IPS-NIHi7 (cell line): ENCODE data around the gene MYB.
"Not testable (repeated sequence)": the region's sequence is repeated elsewhere in the genome, so short reads cannot be mapped to it uniquely, and the experiment has no call there.

Experiments used
- DNase-seq: peaks from one replicate; pipeline ENCODE4 v3.0.0; 2012; ENCODE audit warnings: mixed read lengths; ENCODE audit errors: extremely low spot score

MYB gene

DNA sequence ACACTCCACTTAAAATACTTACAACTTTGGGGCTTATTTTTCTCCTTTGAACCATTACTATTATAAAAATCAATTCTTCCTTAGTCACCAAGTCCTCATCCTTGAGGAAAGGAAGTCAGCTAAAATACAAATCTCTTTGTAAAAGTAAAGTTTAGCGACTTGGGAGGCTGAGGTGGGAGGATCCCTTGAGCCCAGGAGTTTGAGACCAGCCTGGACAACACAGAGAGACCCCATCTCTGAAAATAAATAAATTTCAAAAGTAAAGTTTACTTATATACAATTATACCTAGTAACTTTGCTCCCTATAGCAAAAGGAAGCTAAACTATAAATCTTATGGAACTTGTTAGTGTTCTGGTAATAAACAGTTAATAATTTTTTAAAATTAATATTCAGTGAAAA is 40.4 kb downstream of the MYB start:
- no peak for DNase-seq

DNA sequence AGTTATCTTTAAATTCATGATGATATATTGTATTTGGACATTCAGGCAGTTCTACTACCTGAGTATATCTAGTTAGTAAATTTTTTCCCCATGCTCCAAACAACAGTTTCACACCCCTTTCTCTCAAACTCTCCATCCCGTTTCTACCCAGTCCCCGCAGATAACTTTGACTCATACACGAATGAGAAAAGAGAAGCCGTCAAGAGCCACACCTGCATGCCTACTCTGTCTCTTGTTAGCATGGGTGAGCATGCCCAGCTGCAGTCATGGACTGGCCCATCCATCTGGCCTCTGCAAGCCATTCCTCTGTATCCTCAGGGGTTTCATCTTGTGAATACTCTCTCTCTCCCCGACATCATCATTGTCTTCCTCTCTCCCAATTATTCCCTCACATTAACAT is 41.5 kb downstream of the MYB start:
- DNase-seq = no peak

DNA sequence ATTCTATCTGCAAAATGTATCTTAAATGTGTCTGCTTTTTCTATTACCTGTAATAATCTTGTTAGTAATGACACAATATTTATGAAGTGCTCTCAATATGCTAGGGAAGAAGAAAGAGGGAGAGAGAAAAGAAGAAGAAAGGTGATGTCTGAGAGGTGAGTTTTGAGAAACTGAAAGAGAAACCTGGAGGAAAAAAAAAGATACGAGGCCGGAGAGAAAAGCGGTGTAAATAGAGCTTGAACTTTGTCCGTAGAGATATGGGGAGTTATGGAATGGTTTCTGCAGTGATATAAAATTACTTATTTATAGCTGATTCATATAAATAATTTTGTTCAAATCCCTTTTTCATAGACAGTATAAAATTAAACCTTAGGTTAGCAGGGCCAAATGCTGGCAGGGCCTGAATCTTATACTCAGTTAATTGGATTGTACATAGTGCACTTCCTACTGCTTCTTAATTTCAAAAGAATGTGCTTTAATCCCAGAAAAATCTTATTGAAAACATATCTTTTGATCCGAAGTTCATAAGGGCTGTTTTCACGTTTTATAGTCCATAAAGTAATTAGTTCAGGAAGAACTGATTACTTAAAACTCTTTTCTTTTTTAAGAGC is 43.0 kb downstream of the MYB start:
- no peak for DNase-seq

DNA sequence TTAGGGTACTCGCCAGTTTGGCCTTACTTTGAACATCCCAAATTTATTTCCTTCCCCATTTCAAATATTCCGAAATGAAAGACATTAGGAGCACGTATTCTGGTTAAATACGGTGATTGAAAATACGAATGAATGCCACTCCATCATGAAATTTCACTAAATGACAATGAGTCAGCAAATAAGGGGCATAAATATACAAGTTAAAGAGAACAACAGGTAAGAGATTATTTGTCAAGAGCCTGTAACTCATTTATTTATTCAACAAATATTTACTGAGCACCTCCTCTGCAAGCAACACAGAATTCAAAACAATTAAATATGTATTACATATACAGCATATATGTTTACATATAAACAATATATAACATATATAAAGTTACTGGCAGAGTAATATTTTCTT is 44.8 kb downstream of the MYB start:
- DNase-seq = no peak

DNA sequence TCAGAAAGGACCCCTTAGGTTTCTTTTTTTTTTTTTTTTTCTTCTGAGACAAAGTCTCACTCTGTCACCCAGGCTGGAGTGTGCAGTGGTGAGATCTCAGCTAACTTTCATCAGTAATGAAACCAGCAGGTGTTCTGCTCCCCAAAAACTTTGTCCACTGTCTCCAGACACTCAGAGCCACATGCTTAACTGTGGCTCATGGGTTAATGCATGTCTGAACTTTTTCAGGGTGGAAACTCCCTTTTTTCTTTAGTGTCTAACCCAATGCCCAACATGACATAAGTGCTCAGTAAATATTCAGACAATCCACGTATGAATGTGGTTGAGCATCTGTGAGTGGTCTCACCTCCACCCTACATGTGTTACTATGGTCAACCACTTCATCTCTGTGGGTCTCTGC is 45.4 kb downstream of the MYB start:
- DNase-seq = no peak

DNA sequence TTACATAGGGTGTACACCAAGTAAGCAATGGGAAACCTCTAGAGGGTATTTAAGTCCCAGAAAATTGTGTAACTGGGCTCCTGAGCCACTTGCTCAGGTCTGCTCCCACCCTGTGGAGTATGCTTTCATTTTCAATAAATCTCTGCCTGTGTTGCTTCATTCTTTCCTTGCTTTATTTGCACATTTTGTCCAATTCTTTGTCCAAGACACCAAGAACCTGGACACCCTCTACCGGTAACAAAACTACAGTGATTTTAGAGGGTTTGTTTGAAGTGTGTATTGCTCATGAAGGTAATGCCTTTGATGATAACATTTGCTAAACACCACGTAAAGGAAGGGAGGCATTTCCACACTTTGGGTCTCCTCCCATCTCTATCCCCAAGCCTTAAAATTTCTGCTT is 46.2 kb downstream of the MYB start:
- DNase-seq = no peak

DNA sequence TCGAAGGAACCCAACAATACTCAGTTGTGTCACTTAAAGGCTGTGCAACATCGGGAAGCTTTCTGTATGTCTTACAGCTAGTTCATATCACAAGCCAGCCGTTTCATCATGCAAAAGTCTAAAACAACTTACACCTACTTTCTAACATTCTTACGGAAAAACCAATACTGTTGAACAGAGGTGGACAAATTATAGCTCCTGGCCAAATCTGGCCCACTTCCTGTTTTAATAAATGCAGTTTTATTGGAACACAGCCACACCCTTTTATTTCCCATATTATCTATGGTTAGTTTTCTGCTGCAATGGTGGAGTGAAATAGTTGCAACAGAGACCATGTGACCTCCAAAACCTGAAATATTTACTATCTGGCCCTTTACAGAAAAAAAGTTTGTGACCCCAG is 46.6 kb downstream of the MYB start:
- DNase-seq = no peak

DNA sequence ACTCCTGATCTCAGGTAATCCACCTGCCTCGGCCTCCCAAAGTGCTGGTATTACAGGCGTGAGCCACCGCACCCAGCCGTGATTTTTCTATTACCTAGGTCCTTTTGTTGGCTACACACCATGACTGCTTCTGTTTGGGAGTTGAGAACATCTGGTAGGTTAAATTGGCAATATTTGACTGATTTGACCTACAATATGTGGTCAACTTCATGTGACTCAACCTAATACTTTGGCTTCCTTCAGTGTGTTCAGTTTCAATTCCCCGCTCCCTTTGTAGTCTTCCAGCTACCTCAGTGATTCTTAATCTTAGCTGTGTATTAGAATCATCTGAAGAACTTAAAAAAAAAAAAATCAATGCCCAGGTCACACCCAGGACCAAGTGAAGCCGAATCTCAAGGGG is 47.4 kb downstream of the MYB start:
- no peak for DNase-seq

DNA sequence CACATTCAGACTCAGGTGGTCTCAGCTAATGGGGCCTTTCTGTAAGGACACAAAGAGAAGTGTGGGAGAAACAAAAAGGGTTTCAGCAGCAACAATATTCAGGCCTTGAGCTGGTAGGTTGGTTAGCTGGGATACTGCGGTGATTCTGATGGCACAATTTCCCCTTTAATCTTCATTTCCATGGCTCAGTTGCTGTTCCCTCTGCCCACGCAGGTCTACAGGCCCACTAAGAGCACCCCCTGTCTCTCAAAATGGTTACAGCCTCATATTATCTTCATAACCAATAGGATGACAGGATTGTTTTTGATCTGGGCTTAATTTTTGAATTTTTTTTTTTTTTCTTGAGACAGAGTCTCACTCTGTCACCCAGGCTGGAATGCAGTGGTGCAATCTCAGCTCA is 48.9 kb downstream of the MYB start:
- no peak for DNase-seq

DNA sequence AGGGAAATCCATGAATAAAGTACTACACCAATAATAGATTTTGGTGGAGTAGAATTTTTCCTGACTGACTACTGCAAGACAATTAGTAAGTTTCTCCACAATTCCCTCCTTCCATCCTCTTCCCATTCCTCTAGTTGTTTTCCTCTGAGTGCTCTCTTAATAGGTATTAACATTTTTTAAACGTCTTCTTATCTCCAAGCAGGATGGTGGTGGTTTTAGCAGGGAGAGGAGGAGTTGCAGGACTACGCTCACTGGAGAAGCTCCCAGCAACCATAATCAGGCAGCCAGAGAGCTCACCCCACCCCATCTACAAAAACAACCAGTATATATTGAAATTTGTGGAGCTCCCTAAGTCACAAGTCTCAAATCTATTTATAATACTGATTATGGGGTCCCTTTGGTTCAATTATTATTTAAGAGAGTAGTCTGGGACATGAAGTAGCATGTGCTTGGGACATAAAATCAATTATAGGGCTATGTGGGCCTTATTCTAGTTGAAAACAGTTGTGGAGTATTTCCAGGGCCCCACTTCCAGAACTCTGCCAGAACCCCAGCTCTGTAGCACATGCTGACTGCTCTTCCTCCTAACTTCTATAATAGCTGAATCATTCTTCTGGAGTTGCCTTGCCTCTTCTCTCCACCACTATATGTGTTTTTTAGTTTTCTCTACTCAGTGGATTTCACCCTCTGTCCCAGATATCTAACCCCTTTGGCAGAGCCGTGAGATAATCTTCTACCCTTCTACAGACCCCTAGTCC is 49.8 kb downstream of the MYB start:
- no peak for DNase-seq

DNA sequence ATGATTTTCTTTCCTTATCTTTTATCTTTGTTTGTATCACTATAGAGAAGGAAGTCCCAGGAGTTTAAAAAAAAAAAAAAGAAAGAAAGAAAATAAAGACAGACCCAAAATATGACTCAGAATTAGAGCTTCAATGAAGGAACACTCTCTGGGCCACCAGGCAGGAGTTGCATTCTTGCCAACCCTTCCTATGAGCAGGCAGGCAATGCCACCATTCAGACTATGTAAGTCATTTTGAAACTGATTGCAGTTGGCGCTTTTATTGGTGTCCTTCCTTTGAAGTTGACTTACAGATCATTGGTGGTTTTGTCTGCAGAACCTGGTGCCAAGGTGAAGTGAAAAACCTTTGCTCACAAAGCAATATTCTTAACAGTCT is 50.3 kb downstream of the MYB start:
- no peak for DNase-seq

DNA sequence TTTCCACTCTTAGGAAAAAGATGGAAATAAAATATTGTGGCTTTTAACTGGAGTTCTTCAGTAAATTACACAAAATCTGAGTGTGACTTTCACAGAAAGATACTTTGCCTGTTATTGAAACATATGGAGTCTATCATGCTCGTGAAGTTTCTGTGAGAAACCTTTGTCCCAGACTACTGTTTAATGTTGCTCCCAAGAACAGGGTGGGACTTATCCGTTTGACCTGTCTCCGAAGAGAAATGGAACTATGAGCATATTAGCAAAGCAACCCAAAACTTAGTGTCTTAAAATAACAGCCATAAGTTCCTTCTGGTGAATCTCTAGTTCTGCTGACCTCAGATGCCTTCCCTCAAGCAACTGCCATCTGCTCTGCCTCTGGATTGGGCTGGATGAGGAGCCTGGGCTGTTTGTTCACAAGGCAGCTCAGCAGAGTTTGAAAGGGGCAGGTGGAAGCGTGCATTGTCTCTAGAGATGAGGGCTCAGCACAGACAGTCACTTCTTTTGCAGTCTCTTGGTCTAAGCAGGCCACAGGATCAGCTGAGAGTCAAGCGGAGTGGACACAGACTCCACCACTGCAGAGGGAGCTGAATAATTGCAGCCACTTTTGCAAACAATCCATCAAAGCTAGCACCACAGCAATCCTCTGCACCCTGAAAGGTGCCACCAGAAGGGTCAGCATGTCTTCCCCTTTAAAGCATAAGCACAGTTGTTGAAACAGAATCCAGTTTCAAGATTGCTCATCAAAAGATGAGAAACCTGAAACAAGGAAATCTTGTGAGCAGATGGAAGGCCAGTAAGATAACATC is 52.8 kb downstream of the MYB start:
- DNase-seq = no peak

DNA sequence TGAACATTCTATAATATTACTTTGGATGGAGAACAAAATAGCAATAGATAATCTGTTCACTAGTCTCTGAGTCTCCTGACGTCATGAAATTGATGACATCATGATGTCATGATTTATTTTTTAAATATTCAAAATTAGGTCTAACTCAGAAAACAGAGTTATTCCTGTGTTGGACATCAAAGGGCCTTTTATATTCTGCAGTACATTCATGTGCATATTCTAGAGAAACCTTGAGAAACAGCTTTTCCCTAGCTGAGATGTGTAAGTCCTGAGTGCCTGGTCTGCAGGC is 53.3 kb downstream of the MYB start:
- DNase-seq = no peak

DNA sequence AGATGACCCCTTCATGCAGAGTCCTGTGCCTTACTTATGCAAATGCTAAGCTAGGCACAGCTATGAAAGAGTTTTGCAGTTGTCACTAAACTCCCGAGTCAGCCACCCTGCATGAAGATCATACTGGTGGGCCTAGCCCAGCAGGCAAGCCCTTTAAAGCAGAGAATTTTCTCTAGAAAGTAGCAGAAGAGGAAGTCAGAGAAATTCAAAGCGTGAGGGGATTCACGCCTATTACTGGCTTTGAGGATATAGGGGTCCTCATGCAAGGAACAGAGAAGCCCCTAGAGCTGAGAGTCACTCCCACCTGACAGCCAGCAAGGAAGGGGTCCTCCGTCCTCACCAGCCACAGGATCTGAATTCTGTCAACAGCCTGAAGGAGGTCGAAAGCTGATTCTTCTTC is 54.6 kb downstream of the MYB start:
- DNase-seq = no peak

DNA sequence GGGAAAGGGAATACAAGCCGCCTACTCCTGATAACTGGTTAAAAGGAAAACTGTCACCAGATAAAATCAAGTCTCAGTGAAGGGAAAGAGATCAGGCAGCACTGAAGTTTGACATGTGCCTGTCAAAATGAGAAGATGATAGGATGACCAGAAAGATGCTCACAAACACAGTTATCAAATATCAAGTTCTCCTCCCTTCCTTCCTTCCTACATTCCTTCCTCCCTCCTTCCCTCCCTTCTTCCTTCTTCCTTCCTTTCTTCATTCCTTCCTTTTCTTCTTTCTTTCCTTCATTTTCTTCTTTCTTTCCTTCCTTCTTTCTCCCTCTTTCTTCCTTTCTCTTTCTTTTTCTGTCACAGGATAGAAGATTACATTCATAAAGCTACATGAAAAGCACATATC is 55.2 kb downstream of the MYB start:
- no peak for DNase-seq

DNA sequence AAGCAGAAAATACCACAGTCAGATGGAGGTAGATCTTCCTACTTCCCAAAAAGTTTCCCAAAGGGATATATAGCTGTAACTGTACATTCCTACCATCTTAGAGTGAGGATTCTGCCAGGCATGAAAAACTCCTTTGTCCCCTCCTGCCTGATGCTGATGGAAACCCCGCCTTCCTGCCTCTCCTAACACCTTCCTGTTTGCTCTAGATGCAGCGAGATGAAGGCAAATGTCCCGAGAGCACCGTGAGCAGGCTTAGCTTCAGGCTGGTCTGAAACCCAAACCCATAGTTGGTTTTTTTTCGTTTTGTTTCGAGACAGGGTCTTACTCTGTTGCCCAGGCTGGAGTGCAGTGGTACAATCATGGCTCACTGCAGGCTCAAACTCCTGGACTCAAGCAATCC is 55.6 kb downstream of the MYB start:
- no peak for DNase-seq

DNA sequence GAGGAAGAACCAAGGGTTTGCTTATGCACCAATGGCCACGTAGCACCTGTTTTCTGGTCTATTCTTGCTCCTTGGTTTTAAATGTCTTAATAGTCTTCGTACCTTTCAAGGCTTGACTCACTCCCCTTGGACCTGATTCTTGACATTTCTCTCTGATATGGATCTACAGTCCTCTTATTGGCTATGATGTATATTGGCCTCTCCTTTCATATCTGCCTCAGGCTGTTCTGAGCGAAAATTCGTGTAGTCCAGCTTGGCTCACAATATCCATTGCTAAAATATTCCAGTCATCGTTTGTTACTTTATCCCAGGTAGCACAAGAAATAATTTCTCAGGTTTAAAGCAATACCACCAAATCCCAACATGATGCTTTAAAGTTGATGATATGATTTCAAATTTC is 59.6 kb downstream of the MYB start:
- DNase-seq = no peak

DNA sequence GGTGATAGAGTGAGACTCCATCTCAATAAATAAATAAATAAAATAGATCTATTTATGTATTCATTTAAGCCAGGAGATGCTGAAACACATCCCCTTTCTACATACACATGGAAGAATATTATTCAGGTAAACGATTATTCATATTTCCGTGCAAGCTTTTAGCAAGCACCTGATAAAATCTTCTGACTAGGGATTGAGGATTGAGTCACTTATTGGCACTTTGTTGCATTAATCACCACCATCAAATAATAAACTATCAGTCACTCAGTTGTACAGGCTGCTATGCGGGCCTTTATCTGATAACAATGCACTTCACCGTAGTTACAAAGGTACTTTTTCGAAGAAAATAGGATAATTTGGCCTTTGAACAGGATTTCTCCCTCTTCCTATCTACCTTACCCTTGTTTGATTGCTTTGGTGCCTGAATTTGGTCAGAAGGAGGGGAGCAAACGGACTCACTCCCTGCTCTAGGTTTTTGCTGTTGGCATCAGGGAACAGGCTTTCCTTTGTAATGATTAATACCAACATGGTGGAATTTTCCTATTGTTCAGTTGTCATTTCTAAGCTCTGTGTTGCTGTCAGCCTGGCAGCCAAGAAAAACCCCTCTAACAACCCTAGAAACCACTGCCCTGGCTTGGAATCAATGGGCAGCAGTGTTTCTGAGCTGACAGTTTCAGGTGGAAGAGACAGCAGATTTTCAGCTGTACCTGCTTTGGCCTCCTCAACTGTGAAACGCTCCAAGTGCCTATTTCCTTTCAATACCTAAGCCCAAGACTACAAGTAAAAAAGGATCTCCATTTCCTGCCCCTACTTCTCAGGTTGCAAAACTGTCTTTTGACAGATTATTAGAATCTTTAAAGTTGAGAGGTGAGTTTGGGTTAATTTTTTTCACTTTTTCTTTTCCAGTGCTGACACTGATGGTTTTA is 63.0 kb downstream of the MYB start:
- no peak for DNase-seq

DNA sequence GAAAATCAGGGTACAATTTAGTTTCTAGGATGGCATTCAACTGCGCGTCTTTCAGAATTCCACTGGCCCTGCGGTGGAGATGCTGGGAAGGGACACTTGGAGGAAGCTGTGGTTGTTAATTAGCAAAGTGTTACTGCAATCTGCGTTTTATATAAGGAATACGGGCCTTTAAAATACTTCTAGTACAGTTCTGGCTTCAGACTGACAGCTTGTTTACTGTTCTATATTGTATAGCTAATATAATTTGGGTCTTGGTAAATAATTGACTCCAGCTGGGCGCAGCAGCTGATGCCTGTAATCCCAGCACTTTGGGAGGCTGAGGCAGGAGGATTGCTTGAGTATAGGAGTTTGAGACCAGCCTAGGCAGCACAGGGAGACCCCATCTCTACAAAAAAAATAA is 63.7 kb downstream of the MYB start:
- DNase-seq = no peak

DNA sequence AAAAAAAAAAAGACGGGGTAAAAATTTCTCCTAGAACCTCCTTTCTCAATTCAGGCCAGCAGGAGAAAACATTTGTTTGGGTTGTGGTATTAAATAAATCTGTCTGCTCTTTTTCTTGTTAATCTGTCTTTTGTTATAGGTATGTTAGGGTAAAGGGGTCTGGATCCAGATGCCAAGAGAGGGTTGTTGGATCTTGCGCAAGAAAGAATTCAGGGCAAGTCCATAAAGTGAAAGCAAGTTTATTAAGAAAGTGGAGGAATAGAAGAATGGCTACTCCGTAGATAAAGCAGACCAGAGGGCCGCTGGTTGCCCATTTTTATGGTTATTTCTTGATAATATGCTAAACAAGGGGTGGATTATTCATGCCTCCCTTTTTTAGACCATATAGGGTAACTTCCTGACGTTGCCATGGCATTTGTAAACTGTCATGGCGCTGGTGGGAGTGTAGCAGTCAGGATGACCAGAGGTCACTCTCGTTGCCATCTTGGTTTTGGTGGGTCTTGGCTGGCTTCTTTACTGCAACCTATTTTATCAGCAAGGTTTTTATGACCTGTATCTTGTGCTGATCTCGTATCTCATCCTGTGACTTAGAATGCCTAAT is 65.4 kb downstream of the MYB start:
- DNase-seq = not testable (repeated sequence)

DNA sequence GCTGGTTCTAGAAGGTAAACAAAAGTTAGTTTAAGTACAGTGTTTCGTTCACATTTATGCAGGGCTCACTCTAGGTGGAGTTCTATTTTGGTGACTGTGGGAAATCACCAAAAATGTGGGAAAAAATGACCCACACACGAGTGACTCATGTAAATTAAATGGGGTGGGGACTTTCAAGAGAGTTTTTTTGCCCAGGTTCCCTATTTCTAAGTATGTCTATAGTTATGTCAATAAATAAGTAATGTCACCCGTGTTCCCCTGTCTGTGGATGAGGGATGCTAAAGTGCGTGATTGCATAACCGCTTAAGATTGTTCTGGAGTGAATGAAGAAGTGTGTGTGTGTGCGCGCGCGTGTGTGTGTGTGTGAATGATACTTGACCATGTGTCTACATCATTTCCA is 69.1 kb downstream of the MYB start:
- no peak for DNase-seq
